GM19324 (cell line): Measurements from ENCODE around the gene TBL1X.

Source experiments
- ATAC-seq: cut with Tn5 transposase; IDR thresholded peaks from one replicate; pipeline ENCODE4 v1.9.1; 2021; ENCODE audit warnings: mild to moderate bottlenecking, moderate library complexity; ENCODE audit not compliant: unreplicated experiment, low FRiP score

Gene TBL1X

GRCh38 chrX:9785944-9786797, 321.3 kb downstream of the TBL1X start, which contains the start of gene SHROOM2:
Gene SHROOM2 (plus strand): TSS chrX:9786429. CDS start chrX:9786546, 117 bp downstream.
- no peak for ATAC-seq

- no peak for ATAC-seq
These were observed 322.2 kb downstream of the TBL1X start for GRCh38 chrX:9786798-9787635.

- no peak for ATAC-seq
These were observed 324.1 kb downstream of the TBL1X start for GRCh38 chrX:9788911-9789310.

- ATAC-seq = no peak
These were observed 324.7 kb downstream of the TBL1X start for GRCh38 chrX:9789555-9789954.
